Breast epithelium (tissue), 4 donors: Measurements from ENCODE around the gene MACROD2. TPM values are rescaled to one million over a fixed set of nuclear protein-coding genes. Genes with fewer than 3 reads are reported as not detected.
"Not testable (repeated sequence)": the region's sequence is repeated elsewhere in the genome, so short reads cannot be mapped to it uniquely, and the experiment has no call there.

Experiments
- DNase-seq, 2 donors: peaks; one replicate each; pipeline ENCODE4 v3.0.0-alpha.2; 2019; ENCODE audit warnings: low spot score in 2 of 2
- H3K27ac ChIP-seq, 2 donors: fragments of 200-600 bp; sonication (generic) in 1 of 2; one replicate each; pipeline ENCODE4 v1.5.1; 2016 to 2019; ENCODE audit warnings: mild to moderate bottlenecking in 1 of 2
- H3K27me3 ChIP-seq, 2 donors: fragments of 200-600 bp; sonication (generic) in 1 of 2; one replicate each; pipeline versions ENCODE4 v1.5.1 to v1.6.0; 2017 to 2019; ENCODE audit warnings: control low read depth in 1 of 2, mild to moderate bottlenecking in 1 of 2
- H3K36me3 ChIP-seq: fragments of 200-600 bp; one replicate; pipeline ENCODE4 v1.5.1; 2019
- H3K4me1 ChIP-seq, 2 donors: fragments of 200-600 bp; sonication (generic); one replicate each; pipeline ENCODE4 v1.5.1; 2016 to 2019; ENCODE audit warnings: control low read depth in 1 of 2
- H3K4me3 ChIP-seq, 3 donors: fragments of 200-600 bp; sonication (generic); 1 replicate in 2 of 3; 2 replicates in 1 of 3; pipeline ENCODE4 v1.5.1; 2016 to 2019; ENCODE audit warnings: mild to moderate bottlenecking in 3 of 3, moderate library complexity in 2 of 3
- H3K9me3 ChIP-seq, 2 donors: fragments of 200-600 bp; sonication (generic) in 1 of 2; one replicate each; pipeline ENCODE4 v1.5.1; 2016 to 2019; ENCODE audit warnings: control low read depth in 1 of 2
- CTCF ChIP-seq, 3 donors: fragments of 450-650 bp; IDR thresholded peaks; one replicate each; pipeline ENCODE4 v1.5.1; 2016 to 2017; ENCODE audit warnings: antibody characterized with exemption in 3 of 3, mild to moderate bottlenecking in 3 of 3, moderate library complexity in 3 of 3
- POLR2A ChIP-seq: fragments of 450-650 bp; IDR thresholded peaks from one replicate; pipeline ENCODE4 v1.6.1; 2016; ENCODE audit warnings: antibody characterized with exemption, mild to moderate bottlenecking, moderate library complexity
- POLR2AphosphoS5 ChIP-seq, 3 donors: sonication (generic); formaldehyde crosslinking; IDR thresholded peaks; one replicate each; pipeline ENCODE4 v1.6.1; 2017; ENCODE audit warnings: antibody characterized with exemption in 3 of 3
- intact Hi-C: fragments of 100-400 bp; cut with DNase I; formaldehyde crosslinking; loops from one replicate; pipeline ENCODE4 v1.15.1; 2023; ENCODE audit warnings: low total_unique reads
- total RNA-seq, 3 donors: library from RNA; depleted of rRNA; stranded (reverse); fragments of >200 nt; gene quantifications; one replicate each; pipeline ENCODE4 v1.1.0, GENCODE V29; 2016

The MACROD2 gene
- total RNA-seq, 3 donors from 2014 or later, result 6.7 to 26.8 (median 8.8) TPM

DNA sequence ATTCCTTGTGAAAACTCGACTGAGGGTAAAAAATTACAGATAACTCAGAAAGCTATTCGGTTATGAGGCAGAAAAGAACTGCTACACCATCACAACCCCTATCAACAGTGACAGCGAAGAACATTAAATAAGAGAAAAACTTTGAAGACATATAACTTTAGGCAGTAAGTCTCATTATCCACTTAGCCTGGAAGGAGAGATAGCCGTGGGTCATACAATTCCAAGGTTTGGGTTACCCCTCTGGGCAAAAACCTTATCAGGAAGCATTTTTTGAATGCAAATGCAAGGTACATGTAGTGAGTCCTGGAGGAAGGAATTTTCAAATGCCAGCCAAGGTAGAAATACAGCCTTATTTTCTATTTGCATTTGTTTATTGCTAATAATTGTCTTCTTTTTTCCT is 212.3 kb downstream of the MACROD2 start:
- TF ChIP-seq POLR2A (no peak), POLR2AphosphoS5 (IDR thresholded peaks at IDR 0.05) (no peak), CTCF (IDR thresholded peaks at IDR 0.05) (no peak)
- Histone ChIP-seq H3K4me1 (no peaks in the 10 kb centered on the region), H3K9me3 (no peaks in the 10 kb centered on the region), H3K36me3 (no peaks in the 10 kb centered on the region), H3K27ac (no peak overlapping the region), H3K27me3 (no peaks in the 10 kb centered on the region), H3K4me3 (no peak overlapping the region)
- DNase-seq, result no peak
- intact Hi-C loops, result no loop called here

DNA sequence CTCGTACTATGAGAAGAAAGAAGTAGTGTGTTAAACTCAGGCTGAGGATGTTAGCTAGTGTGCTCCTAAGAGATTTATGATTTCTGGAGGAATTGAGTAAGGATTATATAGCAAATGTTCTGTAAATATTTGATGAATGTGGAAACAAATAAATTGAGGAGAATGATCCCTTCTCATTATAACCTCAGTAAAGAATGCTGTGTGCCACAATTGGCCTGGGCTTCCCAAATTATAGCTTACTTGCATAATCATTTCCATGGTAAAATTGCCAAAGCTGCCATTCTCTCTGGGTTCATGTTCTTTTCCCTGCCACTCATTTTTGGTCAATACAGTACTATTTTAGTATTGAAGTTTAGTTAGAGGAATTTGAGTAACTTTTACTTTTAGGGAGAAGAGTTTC is 213.6 kb downstream of the MACROD2 start:
- no peak for DNase-seq
- H3K27ac ChIP-seq, result no peak overlapping the region
- no peaks in the 10 kb centered on the region for H3K4me1 ChIP-seq
- no peaks in the 10 kb centered on the region for H3K27me3 ChIP-seq
- H3K9me3 ChIP-seq, result no peaks in the 10 kb centered on the region
- no peak overlapping the region for H3K4me3 ChIP-seq
- no peaks in the 10 kb centered on the region for H3K36me3 ChIP-seq
- TF ChIP-seq CTCF (IDR thresholded peaks at IDR 0.05) (no peak), POLR2A (no peak), POLR2AphosphoS5 (IDR thresholded peaks at IDR 0.05) (no peak)
- intact Hi-C loops, result no loop called here

GRCh38 chr20:14210146-14210545 is 214.8 kb downstream of the MACROD2 start:
- Histone ChIP-seq H3K27ac (no peak overlapping the region), H3K4me3 (no peak overlapping the region), H3K27me3 (no peaks in the 10 kb centered on the region), H3K36me3 (no peaks in the 10 kb centered on the region), H3K9me3 (no peaks in the 10 kb centered on the region), H3K4me1 (no peaks in the 10 kb centered on the region)
- TF ChIP-seq POLR2AphosphoS5 (IDR thresholded peaks at IDR 0.05) (no peak), POLR2A (no peak), CTCF (IDR thresholded peaks at IDR 0.05) (no peak)
- intact Hi-C loops, result no loop called here
- no peak for DNase-seq

DNA sequence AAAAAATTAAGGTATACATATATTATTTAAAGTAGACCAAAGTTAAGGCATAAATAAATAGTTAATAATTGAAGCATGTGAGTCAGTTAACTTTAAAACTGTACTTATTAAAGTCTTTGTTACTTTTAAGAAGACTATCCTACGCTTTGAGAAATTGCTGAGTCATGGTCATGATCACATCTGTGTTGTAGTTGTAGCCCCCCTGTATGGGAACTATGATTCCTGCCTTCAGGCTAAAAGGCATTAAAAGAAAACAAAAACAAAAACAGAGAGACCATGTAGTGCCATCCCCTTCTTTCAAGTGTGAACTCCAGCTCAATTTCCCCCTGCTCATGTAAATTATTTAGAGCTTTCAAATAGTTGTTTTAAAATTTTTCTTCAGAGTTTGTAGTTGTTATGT is 218.7 kb downstream of the MACROD2 start:
- H3K27me3 ChIP-seq, result no peaks in the 10 kb centered on the region
- no peak for DNase-seq
- intact Hi-C loops, result no loop called here
- TF ChIP-seq POLR2AphosphoS5 (IDR thresholded peaks at IDR 0.05), result no peak
- TF ChIP-seq POLR2A, result no peak
- no peak for TF ChIP-seq CTCF (IDR thresholded peaks at IDR 0.05)
- H3K36me3 ChIP-seq, result no peaks in the 10 kb centered on the region
- no peak overlapping the region for H3K27ac ChIP-seq
- no peak overlapping the region for H3K4me3 ChIP-seq
- H3K9me3 ChIP-seq, result no peaks in the 10 kb centered on the region
- H3K4me1 ChIP-seq, result no peaks in the 10 kb centered on the region

- intact Hi-C loops, H3K4me3 ChIP-seq, H3K4me1 ChIP-seq, H3K9me3 ChIP-seq, H3K27me3 ChIP-seq, H3K36me3 ChIP-seq, DNase-seq, H3K27ac ChIP-seq: not testable (repeated sequence)
Measured at GRCh38 chr20:14215880-14216279, 220.6 kb downstream of the MACROD2 start.

GRCh38 chr20:14219801-14220461 is 224.6 kb downstream of the MACROD2 start:
- intact Hi-C loops, result no loop called here
- no peak for TF ChIP-seq POLR2AphosphoS5 (IDR thresholded peaks at IDR 0.05)
- TF ChIP-seq CTCF (IDR thresholded peaks at IDR 0.05), result no peak
- no peak for TF ChIP-seq POLR2A
- Histone ChIP-seq H3K36me3 (no peaks in the 10 kb centered on the region), H3K4me3 (no peak overlapping the region), H3K27ac (no peak overlapping the region), H3K27me3 (no peaks in the 10 kb centered on the region), H3K4me1 (no peaks in the 10 kb centered on the region), H3K9me3 (no peaks in the 10 kb centered on the region)
- no peak for DNase-seq
